GM23248 (cell line): ENCODE measurements around the gene FLT4. TPM values are rescaled to one million over a fixed set of nuclear protein-coding genes. Genes with fewer than 3 reads are reported as not detected.

Source experiments
- DNase-seq: peaks from one replicate; pipeline ENCODE4 v3.0.0-alpha.2; 2015
- H2AFZ ChIP-seq: fragments of 200-600 bp; sonication (generic); 2 replicates; pipeline ENCODE4 v1.6.1; 2016; ENCODE audit warnings: antibody characterized with exemption
- H3F3A ChIP-seq: fragments of 200-600 bp; sonication (generic); 2 replicates; pipeline ENCODE4 v1.6.1; 2016; ENCODE audit warnings: mild to moderate bottlenecking, antibody characterized with exemption, mixed run types; ENCODE audit not compliant: insufficient read depth
- H3K27ac ChIP-seq: fragments of 200-600 bp; sonication (generic); 2 replicates; pipeline ENCODE4 v1.5.1; 2016; ENCODE audit warnings: mild to moderate bottlenecking
- H3K27me3 ChIP-seq: fragments of 200-600 bp; sonication (generic); replicated peaks from 2 replicates; pipeline ENCODE4 v1.6.1; 2016; ENCODE audit warnings: mild to moderate bottlenecking; ENCODE audit not compliant: insufficient read depth
- H3K36me3 ChIP-seq: fragments of 200-600 bp; sonication (generic); 2 replicates; pipeline ENCODE4 v1.6.1; 2016; ENCODE audit warnings: low read depth, mild to moderate bottlenecking
- H3K4me1 ChIP-seq: fragments of 200-600 bp; sonication (generic); 2 replicates; pipeline ENCODE4 v1.6.1; 2016; ENCODE audit warnings: mild to moderate bottlenecking; ENCODE audit not compliant: insufficient read depth
- H3K4me2 ChIP-seq: fragments of 200-600 bp; sonication (generic); one replicate; pipeline ENCODE4 v1.6.1; 2016; ENCODE audit warnings: mild to moderate bottlenecking; ENCODE audit not compliant: unreplicated experiment
- H3K4me3 ChIP-seq: fragments of 200-600 bp; sonication (generic); 2 replicates; pipeline ENCODE4 v1.5.1; 2016; ENCODE audit warnings: mild to moderate bottlenecking
- H3K79me2 ChIP-seq: fragments of 200-600 bp; sonication (generic); 2 replicates; pipeline ENCODE4 v1.6.1; 2016; ENCODE audit warnings: mild to moderate bottlenecking; ENCODE audit not compliant: insufficient read depth
- H3K9ac ChIP-seq: fragments of 200-600 bp; sonication (generic); 2 replicates; pipeline ENCODE4 v1.6.1; 2016; ENCODE audit warnings: mild to moderate bottlenecking
- H3K9me2 ChIP-seq: fragments of 200-600 bp; sonication (generic); 2 replicates; pipeline ENCODE4 v1.6.1; 2016; ENCODE audit warnings: mixed run types, mild to moderate bottlenecking, moderate library complexity; ENCODE audit not compliant: insufficient read depth
- H3K9me3 ChIP-seq: fragments of 200-600 bp; sonication (generic); one replicate; pipeline ENCODE4 v1.6.1; 2017; ENCODE audit warnings: low read depth
- H4K20me1 ChIP-seq: fragments of 200-600 bp; sonication (generic); 2 replicates; pipeline ENCODE4 v1.6.0; 2016; ENCODE audit not compliant: insufficient read depth
- EZH2 ChIP-seq: fragments of 200-600 bp; sonication (generic); IDR thresholded peaks from 2 replicates; pipeline ENCODE4 v1.6.1; 2018; ENCODE audit warnings: antibody characterized with exemption, mild to moderate bottlenecking; ENCODE audit not compliant: insufficient read depth, poor library complexity, severe bottlenecking
- EZH2phosphoT487 ChIP-seq: fragments of 200-600 bp; sonication (generic); IDR thresholded peaks from 2 replicates; pipeline ENCODE4 v1.6.1; 2018; ENCODE audit warnings: antibody characterized with exemption, moderate library complexity, mild to moderate bottlenecking, low read depth; ENCODE audit not compliant: insufficient read depth
- WGBS, 2 experiments: methylation state at CpG; one replicate each; pipeline ENCODE4 v1.1.6; 2015 to 2017; ENCODE audit warnings: low lambda C conversion rate in 2 of 2, low coverage in 1 of 2; ENCODE audit errors: missing lambda C conversion rate in 2 of 2; 5-methylcytosine and 5-hydroxymethylcytosine counted together
- in situ Hi-C: fragments of 300-500 bp; cut with MboI; formaldehyde crosslinking; loops from 2 replicates; pipeline ENCODE4 v1.15.0; 2020
- polyA plus RNA-seq: library from polyadenylated mRNA; unstranded; fragments of >200 nt; fragmentation: Nextera tagmentation; extraction: Ambion mirVana; gene quantifications from 2 replicates; pipeline ENCODE4 v1.2.1, GENCODE V29; 2016
- total RNA-seq: library from RNA; depleted of rRNA; stranded (reverse); fragments of >200 nt; shearing (Covaris generic); gene quantifications from 2 replicates; pipeline ENCODE4 v1.2.3, GENCODE V29; 2014

Gene FLT4
- total and polyA plus RNA-seq, 2 experiments from 2014 or later, result not detected

- in situ Hi-C loops, result no loop called here
- TF ChIP-seq EZH2phosphoT487, result no peak
- TF ChIP-seq EZH2, result no peak
- Histone ChIP-seq H3F3A (no peaks in the 10 kb centered on the region), H3K27ac (no peak overlapping the region), H4K20me1 (no peaks in the 10 kb centered on the region), H3K36me3 (no peaks in the 10 kb centered on the region), H3K27me3 (peaks cover 23% of the 10 kb centered on the region), H3K9me2 (no peaks in the 10 kb centered on the region), H3K4me2 (no peak overlapping the region), H3K4me1 (no peaks in the 10 kb centered on the region), H3K79me2 (no peaks in the 10 kb centered on the region), H3K4me3 (no peak overlapping the region), H3K9me3 (no peaks in the 10 kb centered on the region), H2AFZ (no peak overlapping the region), H3K9ac (no peak overlapping the region)
- DNase-seq, result no peak
- WGBS, 2 experiments, result 87 to 93% methylated on average over 10 of the region's 10 CpGs
These were observed 62.5 kb downstream of the FLT4 start for GRCh38 chr5:180586870-180587269.

- 91 to 94% methylated on average over 3 of the region's 3 CpGs for WGBS, 2 experiments
- TF ChIP-seq EZH2 (no peak), EZH2phosphoT487 (no peak)
These were observed 63.2 kb downstream of the FLT4 start for GRCh38 chr5:180586204-180586603.

GRCh38 chr5:180583738-180584137 lies 65.7 kb downstream of the FLT4 start:
- Histone ChIP-seq H3K27me3 (no peaks in the 10 kb centered on the region), H3K9me2 (no peaks in the 10 kb centered on the region), H3K9me3 (no peaks in the 10 kb centered on the region), H3F3A (no peaks in the 10 kb centered on the region), H3K27ac (no peak overlapping the region), H3K9ac (no peak overlapping the region), H4K20me1 (no peaks in the 10 kb centered on the region), H3K79me2 (no peaks in the 10 kb centered on the region), H2AFZ (no peak overlapping the region), H3K4me2 (no peak overlapping the region), H3K36me3 (no peaks in the 10 kb centered on the region), H3K4me1 (no peaks in the 10 kb centered on the region), H3K4me3 (no peak overlapping the region)
- in situ Hi-C loops, result no loop called here
- WGBS, 2 experiments, result 57 to 59% methylated on average over 2 of the region's 2 CpGs
- DNase-seq, result no peak
- TF ChIP-seq EZH2phosphoT487, result no peak
- TF ChIP-seq EZH2, result no peak

More at GRCh38 chr5:180586204-180586603, 63.2 kb downstream of the FLT4 start:
- H3K4me3 ChIP-seq, result no peak overlapping the region
- H3K9me2 ChIP-seq, result no peaks in the 10 kb centered on the region
- H3K36me3 ChIP-seq, result no peaks in the 10 kb centered on the region
- DNase-seq, result no peak
- peaks cover 17% of the 10 kb centered on the region for H3K27me3 ChIP-seq
- H3K27ac ChIP-seq, result no peak overlapping the region
- no peak overlapping the region for H2AFZ ChIP-seq
- H4K20me1 ChIP-seq, result no peaks in the 10 kb centered on the region
- H3K79me2 ChIP-seq, result no peaks in the 10 kb centered on the region
- H3K4me2 ChIP-seq, result no peak overlapping the region
- no peaks in the 10 kb centered on the region for H3F3A ChIP-seq
- no peak overlapping the region for H3K9ac ChIP-seq
- in situ Hi-C loops, result no loop called here
- no peaks in the 10 kb centered on the region for H3K9me3 ChIP-seq
- no peaks in the 10 kb centered on the region for H3K4me1 ChIP-seq

GRCh38 chr5:180580681-180581080 lies 68.7 kb downstream of the FLT4 start:
- H3F3A ChIP-seq, result no peaks in the 10 kb centered on the region
- H3K27me3 ChIP-seq, result no peaks in the 10 kb centered on the region

GRCh38 chr5:180575571-180575970 lies 73.8 kb downstream of the FLT4 start:
- DNase-seq, result peak; percentile 20
- Histone ChIP-seq H3K36me3 (peaks cover 36% of the 10 kb centered on the region), H4K20me1 (no peaks in the 10 kb centered on the region; the same call in 1 of the 2 replicates), H3K4me2 (no peak overlapping the region), H3K27me3 (no peaks in the 10 kb centered on the region), H2AFZ (no peak overlapping the region), H3K4me1 (no peaks in the 10 kb centered on the region), H3K79me2 (no peaks in the 10 kb centered on the region), H3K27ac (no peak overlapping the region), H3K9ac (no peak overlapping the region), H3K9me2 (no peaks in the 10 kb centered on the region), H3K9me3 (no peaks in the 10 kb centered on the region), H3K4me3 (no peak overlapping the region), H3F3A (0 out of 2 replicates have a peak, but pooled peaks cover 8% of the 10 kb centered on the region)
- TF ChIP-seq EZH2 (no peak), EZH2phosphoT487 (no peak)
- in situ Hi-C loops, result no loop called here
- 71 to 74% methylated on average over 2 of the region's 2 CpGs for WGBS, 2 experiments

More at GRCh38 chr5:180580681-180581080, 68.7 kb downstream of the FLT4 start:
- H2AFZ ChIP-seq, result no peak overlapping the region
- H3K4me1 ChIP-seq, result no peaks in the 10 kb centered on the region
- H3K79me2 ChIP-seq, result no peaks in the 10 kb centered on the region
- TF ChIP-seq EZH2phosphoT487 (no peak), EZH2 (no peak)
- H3K36me3 ChIP-seq, result peaks cover 25% of the 10 kb centered on the region
- no peaks in the 10 kb centered on the region for H3K9me2 ChIP-seq
- no peak overlapping the region for H3K4me3 ChIP-seq
- no peak overlapping the region for H3K9ac ChIP-seq
- WGBS, 2 experiments, result 84 to 87% methylated on average over 6 of the region's 6 CpGs
- in situ Hi-C loops, result no loop called here
- H3K9me3 ChIP-seq, result no peaks in the 10 kb centered on the region
- H4K20me1 ChIP-seq, result no peaks in the 10 kb centered on the region
- DNase-seq, result no peak
- no peak overlapping the region for H3K27ac ChIP-seq
- H3K4me2 ChIP-seq, result no peak overlapping the region
